Epidermal melanocyte (primary cell): Measurements from ENCODE around the gene ARHGAP9.
A peak's percentile ranks its signal among the peaks of the same experiment; 100 is the strongest.

Experiments used
- DNase-seq: peaks from one replicate; pipeline ENCODE4 v3.0.0; 2011; ENCODE audit warnings: low spot score; ENCODE audit not compliant: insufficient read length

Gene ARHGAP9

DNA sequence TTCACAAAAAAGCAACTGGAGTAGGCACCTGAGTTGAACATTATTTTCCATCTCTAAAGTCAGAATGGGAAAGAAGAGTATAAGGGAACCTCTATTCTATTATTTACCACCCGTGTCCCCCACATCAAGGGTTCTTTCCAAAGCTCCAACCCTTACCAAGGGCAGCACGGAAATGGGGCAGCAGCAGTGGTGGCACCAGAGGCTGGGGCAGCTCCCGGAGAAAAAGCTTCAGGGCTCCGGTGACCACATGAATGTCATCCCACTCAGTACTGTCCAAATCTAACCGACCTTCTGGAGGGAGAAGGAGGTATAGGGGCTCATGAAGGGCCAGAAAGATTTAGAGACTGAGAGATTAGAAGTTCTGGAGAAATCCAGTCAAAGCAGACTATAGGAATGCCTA lies 5.8 kb downstream of the ARHGAP9 start:
- no peak for DNase-seq

DNA sequence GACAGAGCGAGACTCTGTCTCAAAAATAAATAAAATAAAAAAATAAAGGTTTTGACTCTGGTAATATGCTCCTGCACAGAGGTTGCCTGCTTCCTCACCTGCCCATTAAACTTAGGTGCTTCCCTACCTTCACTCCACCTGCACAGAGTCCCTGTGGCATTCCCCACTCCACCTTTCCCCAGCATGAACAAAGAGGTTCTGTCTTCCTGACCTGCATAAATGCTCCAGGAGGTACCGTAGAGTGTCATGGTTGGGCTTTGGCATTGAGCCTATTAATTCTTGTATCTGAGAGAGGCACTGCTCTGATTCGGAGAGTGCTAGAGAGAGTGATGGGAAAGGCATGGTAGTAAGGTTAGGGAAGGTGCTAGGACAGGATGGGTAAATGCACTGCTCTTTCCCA lies 6.3 kb downstream of the ARHGAP9 start:
- no peak for DNase-seq

GRCh38 chr12:57472391-57472790 lies 7.3 kb downstream of the ARHGAP9 start:
- DNase-seq = no peak

DNA sequence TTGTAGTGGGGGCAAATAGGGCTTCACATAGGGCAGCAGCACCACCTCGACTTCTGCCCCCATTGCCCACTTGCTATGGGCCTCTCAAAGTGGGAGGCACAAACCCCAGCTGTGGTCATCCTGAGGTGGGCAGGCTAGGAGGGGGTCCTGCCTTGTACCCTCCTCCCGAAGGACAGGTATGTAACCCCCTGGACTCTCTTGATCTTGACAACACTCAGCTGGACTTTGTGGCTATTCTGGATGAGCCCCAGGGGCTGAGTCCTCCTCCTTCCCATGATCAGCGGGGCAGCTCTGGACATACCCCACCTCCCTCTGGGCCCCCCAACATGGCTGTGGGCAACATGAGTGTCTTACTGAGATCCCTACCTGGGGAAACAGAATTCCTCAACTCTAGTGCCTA lies 8.0 kb downstream of the ARHGAP9 start:
- no peak for DNase-seq

DNA sequence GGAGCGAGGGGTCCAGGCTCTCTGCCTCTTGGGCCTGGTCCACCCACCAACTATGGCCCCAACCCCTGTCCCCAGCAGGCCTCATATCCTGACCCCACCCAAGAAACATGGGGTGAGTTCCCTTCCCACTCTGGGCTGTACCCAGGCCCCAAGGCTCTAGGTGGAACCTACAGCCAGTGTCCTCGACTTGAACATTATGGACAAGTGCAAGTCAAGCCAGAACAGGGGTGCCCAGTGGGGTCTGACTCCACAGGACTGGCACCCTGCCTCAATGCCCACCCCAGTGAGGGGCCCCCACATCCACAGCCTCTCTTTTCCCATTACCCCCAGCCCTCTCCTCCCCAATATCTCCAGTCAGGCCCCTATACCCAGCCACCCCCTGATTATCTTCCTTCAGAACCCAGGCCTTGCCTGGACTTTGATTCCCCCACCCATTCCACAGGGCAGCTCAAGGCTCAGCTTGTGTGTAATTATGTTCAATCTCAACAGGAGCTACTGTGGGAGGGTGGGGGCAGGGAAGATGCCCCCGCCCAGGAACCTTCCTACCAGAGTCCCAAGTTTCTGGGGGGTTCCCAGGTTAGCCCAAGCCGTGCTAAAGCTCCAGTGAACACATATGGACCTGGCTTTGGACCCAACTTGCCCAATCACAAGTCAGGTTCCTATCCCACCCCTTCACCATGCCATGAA lies 8.6 kb downstream of the ARHGAP9 start:
- no peak for DNase-seq

GRCh38 chr12:57470286-57470969 lies 9.2 kb downstream of the ARHGAP9 start:
- no peak for DNase-seq

- DNase-seq = no peak
Measured at GRCh38 chr12:57469296-57470164, 10.1 kb downstream of the ARHGAP9 start.

- DNase-seq = no peak
Measured at GRCh38 chr12:57467915-57468314, 11.8 kb downstream of the ARHGAP9 start.

GRCh38 chr12:57467212-57467874 lies 12.3 kb downstream of the ARHGAP9 start:
- no peak for DNase-seq

DNA sequence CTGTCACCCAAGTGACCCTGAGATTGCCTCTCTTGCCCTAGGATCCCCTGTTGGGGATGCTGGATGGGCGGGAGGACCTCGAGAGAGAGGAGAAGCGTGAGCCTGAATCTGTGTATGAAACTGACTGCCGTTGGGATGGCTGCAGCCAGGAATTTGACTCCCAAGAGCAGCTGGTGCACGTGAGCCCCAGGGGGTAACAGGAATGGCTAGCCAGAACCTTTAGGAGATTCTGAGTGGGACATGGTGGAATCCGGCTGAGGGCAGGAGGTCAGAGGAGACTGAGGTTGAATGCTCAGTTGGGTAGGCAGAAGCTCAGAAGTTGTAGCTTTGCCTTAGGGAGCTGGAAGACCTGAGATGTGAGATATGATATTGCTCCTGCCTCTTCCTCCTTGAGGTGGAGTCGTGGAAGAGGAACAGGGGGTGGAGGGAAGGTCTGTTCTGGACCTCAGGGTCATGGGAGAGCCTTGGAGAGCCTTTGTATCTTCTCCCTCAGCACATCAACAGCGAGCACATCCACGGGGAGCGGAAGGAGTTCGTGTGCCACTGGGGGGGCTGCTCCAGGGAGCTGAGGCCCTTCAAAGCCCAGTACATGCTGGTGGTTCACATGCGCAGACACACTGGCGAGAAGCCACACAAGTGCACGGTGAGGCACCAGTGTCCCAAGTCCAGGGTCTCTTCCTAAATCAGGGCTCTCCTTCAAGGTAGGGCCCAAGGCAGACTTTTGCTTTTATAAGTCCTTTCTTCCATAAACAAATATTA lies 13.7 kb downstream of the ARHGAP9 start:
- DNase-seq = no peak

GRCh38 chr12:57465030-57465746 lies 14.5 kb downstream of the ARHGAP9 start:
- no peak for DNase-seq

GRCh38 chr12:57464569-57464968 lies 15.1 kb downstream of the ARHGAP9 start:
- no peak for DNase-seq

- no peak for DNase-seq
Measured at GRCh38 chr12:57462912-57463253, 16.8 kb downstream of the ARHGAP9 start.

DNA sequence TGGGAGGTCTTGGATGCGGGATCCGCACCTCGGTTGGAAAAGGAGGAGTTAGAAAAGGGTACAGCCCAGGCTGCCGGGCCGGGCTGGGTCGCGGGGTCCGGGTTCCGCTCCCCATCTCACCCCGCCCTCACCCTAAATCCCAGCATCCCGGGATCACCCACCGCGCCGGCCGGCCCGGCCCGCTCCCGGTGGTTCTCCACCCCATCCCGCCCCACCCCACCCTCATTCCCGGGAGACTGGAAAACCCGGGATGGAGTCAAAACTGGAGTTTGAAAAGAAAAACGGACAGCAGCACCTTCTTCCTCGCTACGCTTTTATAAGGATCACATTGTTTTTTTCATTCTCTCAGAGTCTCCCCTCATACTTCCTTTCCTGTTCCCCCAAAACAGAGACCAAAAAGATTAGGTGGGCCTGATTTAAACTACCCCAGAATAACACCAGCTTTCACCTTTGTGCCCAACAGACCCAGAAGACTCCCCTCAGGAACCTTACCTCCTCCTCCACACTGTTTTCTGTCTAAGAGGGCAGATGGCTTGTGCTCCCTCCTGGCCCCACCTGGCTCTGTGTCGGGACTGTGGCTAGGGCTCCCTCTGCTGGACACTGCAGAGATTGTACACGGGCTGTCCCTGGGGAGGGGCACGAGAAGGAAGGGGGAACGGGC lies 17.3 kb downstream of the ARHGAP9 start:
- DNase-seq = peak; percentile 94

DNA sequence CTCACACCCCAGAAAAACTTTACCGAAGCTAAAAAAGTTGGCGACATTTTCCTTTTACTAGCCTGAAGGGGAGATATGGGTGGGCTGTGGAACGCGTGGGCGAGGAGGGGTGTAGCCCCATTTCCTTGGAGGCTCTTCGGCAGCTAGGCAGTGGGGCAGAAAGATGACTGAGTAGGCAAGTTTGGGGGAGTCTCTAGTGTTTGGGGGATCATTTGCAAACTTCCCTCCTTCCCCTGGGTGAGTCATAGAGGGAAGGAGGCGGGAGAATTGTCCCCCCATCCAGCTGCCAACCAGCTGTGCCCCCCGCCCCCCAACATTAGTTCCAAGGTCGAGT lies 17.8 kb downstream of the ARHGAP9 start:
- no peak for DNase-seq

- DNase-seq = no peak
Measured at GRCh38 chr12:57461276-57461916, 18.3 kb downstream of the ARHGAP9 start.

DNA sequence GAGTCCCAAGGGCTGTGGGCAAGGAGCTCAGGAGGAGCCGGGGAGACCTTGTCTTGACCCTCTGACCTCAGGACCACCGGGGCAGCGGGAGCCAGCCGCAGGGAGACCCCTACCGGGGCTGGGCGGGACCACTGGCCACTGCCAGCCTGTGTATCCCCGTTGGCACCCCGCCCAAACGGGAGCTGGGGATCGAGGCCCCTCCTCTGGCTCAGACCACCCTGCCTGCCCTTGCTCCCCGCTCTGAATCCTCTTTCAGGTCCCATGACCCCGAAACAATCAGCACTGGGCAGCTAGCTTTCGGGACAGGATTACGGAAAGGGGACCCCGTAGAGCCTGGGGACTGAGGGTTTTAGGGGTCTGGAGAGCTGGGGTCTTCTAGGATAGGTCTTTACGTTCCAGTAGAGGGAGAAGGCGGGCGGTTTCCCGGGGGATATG lies 18.8 kb downstream of the ARHGAP9 start:
- no peak for DNase-seq

DNA sequence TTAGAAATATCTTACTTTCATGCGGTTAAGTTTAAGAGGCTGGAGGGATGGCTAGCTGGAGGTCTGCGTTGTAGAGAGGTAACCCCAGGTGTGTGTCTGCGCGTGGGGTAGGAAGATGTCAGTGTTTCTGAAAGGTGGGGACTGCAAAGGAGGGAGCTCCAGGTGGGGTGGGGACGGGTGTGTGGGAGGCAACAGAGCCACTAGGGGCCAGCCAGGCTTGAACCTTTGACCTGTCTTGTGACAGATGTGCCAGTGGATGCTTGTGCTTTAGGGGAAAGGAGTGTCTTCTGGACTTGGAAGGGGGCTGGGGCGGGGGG lies 19.2 kb downstream of the ARHGAP9 start:
- DNase-seq = no peak

- DNase-seq = no peak
Measured at GRCh38 chr12:57459750-57460467, 19.8 kb downstream of the ARHGAP9 start, which contains the start of gene GLI1. Gene GLI1, plus strand, starts transcription at chr12:57459785. Its CDS starts 3,907 bp downstream, at chr12:57463692.
